NK-92 (cell line): ENCODE measurements around the gene ADGRL2.

Source experiments
- DNase-seq: peaks from one replicate; lab custom pipeline; 2025; ENCODE audit not compliant: unreplicated experiment; lab: John Stamatoyannopoulos, UW

ADGRL2 gene

GRCh38 chr1:81899214-81899821 is 98.6 kb downstream of the ADGRL2 start:
- DNase-seq, result no peak

- DNase-seq, result no peak
These were observed 106.8 kb downstream of the ADGRL2 start for GRCh38 chr1:81907575-81907974.

GRCh38 chr1:81912383-81912782 is 111.6 kb downstream of the ADGRL2 start:
- no peak for DNase-seq

GRCh38 chr1:81915937-81916336 is 115.2 kb downstream of the ADGRL2 start:
- DNase-seq, result no peak

GRCh38 chr1:81920245-81920740 is 119.6 kb downstream of the ADGRL2 start:
- DNase-seq, result no peak

GRCh38 chr1:81920886-81921285 is 120.2 kb downstream of the ADGRL2 start:
- DNase-seq, result no peak

- DNase-seq, result no peak
These were observed 120.6 kb downstream of the ADGRL2 start for GRCh38 chr1:81921344-81921743.

- no peak for DNase-seq
These were observed 121.2 kb downstream of the ADGRL2 start for GRCh38 chr1:81921851-81922462.

GRCh38 chr1:81922955-81923354 is 122.2 kb downstream of the ADGRL2 start:
- no peak for DNase-seq

GRCh38 chr1:81929106-81929505 is 128.4 kb downstream of the ADGRL2 start:
- no peak for DNase-seq

- no peak for DNase-seq
These were observed 136.1 kb downstream of the ADGRL2 start for GRCh38 chr1:81936853-81937252.

GRCh38 chr1:81937791-81938450 is 137.2 kb downstream of the ADGRL2 start:
- no peak for DNase-seq

GRCh38 chr1:81948495-81948894 is 147.8 kb downstream of the ADGRL2 start:
- no peak for DNase-seq

GRCh38 chr1:81949421-81949820 is 148.7 kb downstream of the ADGRL2 start:
- DNase-seq, result no peak

- no peak for DNase-seq
These were observed 149.3 kb downstream of the ADGRL2 start for GRCh38 chr1:81950037-81950436.

GRCh38 chr1:81950591-81951244 is 150.0 kb downstream of the ADGRL2 start:
- DNase-seq, result no peak

- DNase-seq, result no peak
These were observed 153.8 kb downstream of the ADGRL2 start for GRCh38 chr1:81954534-81955020.

- DNase-seq, result no peak
These were observed 167.2 kb downstream of the ADGRL2 start for GRCh38 chr1:81967951-81968350.

GRCh38 chr1:81970416-81970815 is 169.7 kb downstream of the ADGRL2 start:
- DNase-seq, result no peak

GRCh38 chr1:81974222-81974841 is 173.6 kb downstream of the ADGRL2 start:
- DNase-seq, result no peak

- DNase-seq, result no peak
These were observed 174.3 kb downstream of the ADGRL2 start for GRCh38 chr1:81974883-81975555.
